LHCN-M2 (cell line): ENCODE data around the gene PDZD2. TPM values are rescaled to one million over a fixed set of nuclear protein-coding genes. Genes with fewer than 3 reads are reported as not detected.

Experiments
- total RNA-seq: library from RNA; depleted of rRNA; stranded (reverse); fragments of >200 nt; gene quantifications from 2 replicates; pipeline ENCODE4 v1.2.3, GENCODE V29; 2014; rRNA removed

The PDZD2 gene
- total RNA-seq, 1 experiment from 2014 or later = not detected

Other genes with a start within 250 kb of the PDZD2 start
- 38.8 and 40.8 TPM in 2 replicates for gene DROSHA, start 107.0 kb upstream of the PDZD2 start, total RNA-seq
- gene C5orf22, start 106.8 kb upstream of the PDZD2 start, total RNA-seq = 25.7 and 34.2 TPM in 2 replicates